ENCODE data around the gene PIK3R2.

Gene PIK3R2

GRCh38 chr19:18122860-18123795, 29.8 kb upstream of the PIK3R2 start:
- DNase-seq (ENCODE audit: insufficient read length, low spot score) (no peak), FAIRE-seq (no peak)

GRCh38 chr19:18123819-18124218, 29.1 kb upstream of the PIK3R2 start:
- no peak for DNase-seq (ENCODE audit: insufficient read length, low spot score)
- no peak for FAIRE-seq

- DNase-seq (ENCODE audit: insufficient read length, low spot score), result no peak
- FAIRE-seq, result no peak
These were observed 26.9 kb upstream of the PIK3R2 start for GRCh38 chr19:18126097-18126496.

GRCh38 chr19:18128044-18128443, 24.9 kb upstream of the PIK3R2 start:
- DNase-seq (ENCODE audit: insufficient read length, low spot score) (no peak), FAIRE-seq (no peak)

- FAIRE-seq, result no peak
These were observed 24.2 kb upstream of the PIK3R2 start for GRCh38 chr19:18128805-18129204.

GRCh38 chr19:18130523-18131242, 22.3 kb upstream of the PIK3R2 start:
- DNase-seq (ENCODE audit: insufficient read length, low spot score), result no peak
- FAIRE-seq, result no peak

More at GRCh38 chr19:18128805-18129204, 24.2 kb upstream of the PIK3R2 start:
- no peak for DNase-seq (ENCODE audit: insufficient read length, low spot score)

- FAIRE-seq (no peak), DNase-seq (ENCODE audit: insufficient read length, low spot score) (no peak)
These were observed 20.9 kb upstream of the PIK3R2 start for GRCh38 chr19:18131841-18132596.

- FAIRE-seq, result no peak
These were observed 17.0 kb upstream of the PIK3R2 start for GRCh38 chr19:18135712-18136584.

GRCh38 chr19:18137242-18137641, 15.7 kb upstream of the PIK3R2 start:
- no peak for DNase-seq (ENCODE audit: insufficient read length, low spot score)
- FAIRE-seq, result no peak

More at GRCh38 chr19:18135712-18136584, 17.0 kb upstream of the PIK3R2 start:
- DNase-seq (ENCODE audit: insufficient read length, low spot score), result no peak

GRCh38 chr19:18137657-18138339, 15.2 kb upstream of the PIK3R2 start:
- no peak for FAIRE-seq
- no peak for DNase-seq (ENCODE audit: insufficient read length, low spot score)

- DNase-seq (ENCODE audit: insufficient read length, low spot score) (no peak), FAIRE-seq (no peak)
These were observed 12.5 kb upstream of the PIK3R2 start for GRCh38 chr19:18140473-18140872.

- no peak for DNase-seq (ENCODE audit: insufficient read length, low spot score)
These were observed 11.9 kb upstream of the PIK3R2 start for GRCh38 chr19:18141031-18141430.

GRCh38 chr19:18143902-18144301, 9.1 kb upstream of the PIK3R2 start:
- FAIRE-seq, result no peak

More at GRCh38 chr19:18141031-18141430, 11.9 kb upstream of the PIK3R2 start:
- FAIRE-seq, result no peak

GRCh38 chr19:18144361-18144760, 8.6 kb upstream of the PIK3R2 start:
- no peak for FAIRE-seq
- no peak for DNase-seq (ENCODE audit: insufficient read length, low spot score)

More at GRCh38 chr19:18143902-18144301, 9.1 kb upstream of the PIK3R2 start:
- DNase-seq (ENCODE audit: insufficient read length, low spot score), result no peak

GRCh38 chr19:18144906-18145305, 8.1 kb upstream of the PIK3R2 start:
- DNase-seq (ENCODE audit: insufficient read length, low spot score), result no peak
- no peak for FAIRE-seq

- DNase-seq (ENCODE audit: insufficient read length, low spot score), result no peak
- FAIRE-seq, result no peak
These were observed 7.5 kb upstream of the PIK3R2 start for GRCh38 chr19:18145391-18145999.

- DNase-seq (ENCODE audit: insufficient read length, low spot score) (no peak), FAIRE-seq (no peak)
These were observed 5.6 kb upstream of the PIK3R2 start for GRCh38 chr19:18147396-18147795.

- FAIRE-seq (no peak), DNase-seq (ENCODE audit: insufficient read length, low spot score) (no peak)
These were observed 3.4 kb upstream of the PIK3R2 start for GRCh38 chr19:18149596-18149975.
